ENCODE data around the gene R3HCC1L.

GRCh38 chr10:98258683-98259454 is 124.4 kb downstream of the R3HCC1L start:
- TF ChIP-seq CTCF (conservative IDR thresholded peaks at IDR 0.05; ENCODE audit: low read depth, low read length): no peak
- TF ChIP-seq EZH2 (IDR thresholded peaks at IDR 0.05; ENCODE audit: borderline replicate concordance, low read depth, low read length, poor library complexity, severe bottlenecking): no peak

Measured in A673 (cell line).